Endothelial cell of umbilical vein (primary cell): ENCODE data around the gene PTAFR.

Experiments
- EZH2 ChIP-seq: IDR thresholded peaks from 2 replicates; pipeline ENCODE4 v1.6.1; 2012; ENCODE audit warnings: borderline replicate concordance, low read depth, mild to moderate bottlenecking, moderate library complexity, low read length, inconsistent platforms; ENCODE audit not compliant: severe bottlenecking
- FOS ChIP-seq: IDR thresholded peaks from 2 replicates; pipeline ENCODE4 v1.6.1; 2011; ENCODE audit warnings: mild to moderate bottlenecking, low read length, moderate library complexity, borderline replicate concordance; ENCODE audit not compliant: insufficient read depth
- GATA2 ChIP-seq: IDR thresholded peaks from 2 replicates; pipeline ENCODE4 v1.7.0; 2011; ENCODE audit warnings: low read depth, mild to moderate bottlenecking, moderate library complexity, mixed read lengths, low read length; ENCODE audit not compliant: insufficient read length, insufficient read depth
- JUN ChIP-seq: IDR thresholded peaks from 2 replicates; pipeline ENCODE4 v1.6.1; 2011; ENCODE audit warnings: borderline replicate concordance, low read depth; ENCODE audit not compliant: insufficient read length, insufficient read depth
- MAX ChIP-seq: IDR thresholded peaks from 2 replicates; pipeline ENCODE4 v1.6.1; 2011; ENCODE audit not compliant: insufficient read depth, insufficient read length
- MYC ChIP-seq: IDR thresholded peaks from one replicate; pipeline ENCODE4 v1.6.1; 2011; ENCODE audit warnings: mild to moderate bottlenecking, low read depth, low read length
- POLR2A ChIP-seq: IDR thresholded peaks from 2 replicates; pipeline ENCODE4 v1.6.1; 2012; ENCODE audit warnings: low read depth, mild to moderate bottlenecking, control low read depth, low read length
- POLR2AphosphoS5 ChIP-seq: IDR thresholded peaks from 2 replicates; pipeline ENCODE4 v1.6.1; 2012; ENCODE audit warnings: low read depth, mild to moderate bottlenecking, control low read depth, low read length, moderate library complexity; ENCODE audit not compliant: insufficient read depth
- TF ChIP-seq, protein P1 (sequence below), 2 donors: IDR thresholded peaks; 1 replicate in 1 of 2; 2 replicates in 1 of 2; pipeline ENCODE4 v1.5.1; 2011; ENCODE audit warnings: low read length in 2 of 2, mild to moderate bottlenecking in 2 of 2, moderate library complexity in 2 of 2, control low read depth in 1 of 2, inconsistent platforms in 1 of 2, low read depth in 1 of 2; ENCODE audit not compliant: insufficient read depth in 1 of 2; ENCODE audit errors: extremely low read depth in 1 of 2

GRCh38 chr1:28113242-28113572 lies 63.3 kb downstream of the PTAFR start:
- TF ChIP-seq, protein P1, sequence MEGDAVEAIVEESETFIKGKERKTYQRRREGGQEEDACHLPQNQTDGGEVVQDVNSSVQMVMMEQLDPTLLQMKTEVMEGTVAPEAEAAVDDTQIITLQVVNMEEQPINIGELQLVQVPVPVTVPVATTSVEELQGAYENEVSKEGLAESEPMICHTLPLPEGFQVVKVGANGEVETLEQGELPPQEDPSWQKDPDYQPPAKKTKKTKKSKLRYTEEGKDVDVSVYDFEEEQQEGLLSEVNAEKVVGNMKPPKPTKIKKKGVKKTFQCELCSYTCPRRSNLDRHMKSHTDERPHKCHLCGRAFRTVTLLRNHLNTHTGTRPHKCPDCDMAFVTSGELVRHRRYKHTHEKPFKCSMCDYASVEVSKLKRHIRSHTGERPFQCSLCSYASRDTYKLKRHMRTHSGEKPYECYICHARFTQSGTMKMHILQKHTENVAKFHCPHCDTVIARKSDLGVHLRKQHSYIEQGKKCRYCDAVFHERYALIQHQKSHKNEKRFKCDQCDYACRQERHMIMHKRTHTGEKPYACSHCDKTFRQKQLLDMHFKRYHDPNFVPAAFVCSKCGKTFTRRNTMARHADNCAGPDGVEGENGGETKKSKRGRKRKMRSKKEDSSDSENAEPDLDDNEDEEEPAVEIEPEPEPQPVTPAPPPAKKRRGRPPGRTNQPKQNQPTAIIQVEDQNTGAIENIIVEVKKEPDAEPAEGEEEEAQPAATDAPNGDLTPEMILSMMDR (IDR thresholded peaks at IDR 0.05; ENCODE audit: extremely low read depth in 1 of 2, insufficient read depth in 1 of 2, low read depth in 1 of 2, low read length in 2 of 2): peak in 1 of 2 donors; percentile 10
- no peak for TF ChIP-seq POLR2AphosphoS5
- TF ChIP-seq GATA2: no peak
- no peak for TF ChIP-seq POLR2A
- no peak for TF ChIP-seq JUN
- TF ChIP-seq EZH2: no peak
- no peak for TF ChIP-seq MAX
- TF ChIP-seq MYC: no peak
- TF ChIP-seq FOS: no peak
